HEK293T (cell line): ENCODE results near the gene EVC2.

Experiments
- CTCF ChIA-PET: fragments of 350-600 bp; formaldehyde crosslinking; extraction: SDS; loops from one replicate; lab custom pipeline; 2021; ENCODE audit warnings: antibody characterized with exemption, inconsistent platforms; lab: Yijun Ruan, JAX
- POLR2A ChIA-PET: fragments of 350-600 bp; formaldehyde crosslinking; extraction: SDS; loops from one replicate; lab custom pipeline; 2020; ENCODE audit warnings: antibody characterized with exemption, inconsistent platforms; lab: Yijun Ruan, JAX
- DNase-seq: peaks from one replicate; pipeline ENCODE4 v3.0.0; 2012; ENCODE audit warnings: mixed read lengths; ENCODE audit errors: extremely low spot score
- ARNT ChIP-seq: fragments of 450-650 bp; IDR thresholded peaks from 2 replicates; pipeline ENCODE4 v1.6.1; 2017; ENCODE audit warnings: mild to moderate bottlenecking
- BHLHE40 ChIP-seq: fragments of 450-650 bp; IDR thresholded peaks from 2 replicates; pipeline ENCODE4 v1.6.1; 2016; ENCODE audit warnings: mild to moderate bottlenecking, moderate library complexity, borderline replicate concordance
- CTBP1 ChIP-seq: fragments of 450-650 bp; IDR thresholded peaks from 2 replicates; pipeline ENCODE4 v1.6.1; 2016; ENCODE audit warnings: borderline replicate concordance
- ELF4 ChIP-seq: fragments of 450-650 bp; IDR thresholded peaks from 2 replicates; pipeline ENCODE4 v1.6.1; 2017; ENCODE audit warnings: antibody characterized with exemption
- FOXA1 ChIP-seq: fragments of 450-650 bp; IDR thresholded peaks from 2 replicates; pipeline ENCODE4 v1.6.1; 2016; ENCODE audit warnings: mild to moderate bottlenecking
- FOXK2 ChIP-seq: fragments of 450-650 bp; IDR thresholded peaks from 2 replicates; pipeline ENCODE4 v1.6.1; 2016; ENCODE audit warnings: mild to moderate bottlenecking
- FOXM1 ChIP-seq: fragments of 450-650 bp; IDR thresholded peaks from 2 replicates; pipeline ENCODE4 v1.6.1; 2017; ENCODE audit warnings: mild to moderate bottlenecking, borderline replicate concordance
- HDGF ChIP-seq: fragments of 450-650 bp; IDR thresholded peaks from 2 replicates; pipeline ENCODE4 v1.6.1; 2017; ENCODE audit warnings: antibody characterized with exemption, borderline replicate concordance
- L3MBTL2 ChIP-seq: fragments of 450-650 bp; conservative IDR thresholded peaks from 2 replicates; pipeline ENCODE4 v1.6.1; 2016; ENCODE audit warnings: mild to moderate bottlenecking
- LEF1 ChIP-seq: fragments of 450-650 bp; IDR thresholded peaks from 2 replicates; pipeline ENCODE4 v1.6.1; 2017; ENCODE audit warnings: mild to moderate bottlenecking, borderline replicate concordance
- NFRKB ChIP-seq: fragments of 450-650 bp; IDR thresholded peaks from 2 replicates; pipeline ENCODE4 v1.6.1; 2016; ENCODE audit warnings: mild to moderate bottlenecking, moderate library complexity
- SP1 ChIP-seq: fragments of 450-650 bp; IDR thresholded peaks from 2 replicates; pipeline ENCODE4 v1.6.1; 2017
- SUZ12 ChIP-seq: fragments of 450-650 bp; IDR thresholded peaks from 2 replicates; pipeline ENCODE4 v1.6.1; 2016; ENCODE audit warnings: mild to moderate bottlenecking
- TARDBP ChIP-seq: fragments of 450-650 bp; IDR thresholded peaks from 2 replicates; pipeline ENCODE4 v1.6.1; 2016
- ZNF384 ChIP-seq: fragments of 450-650 bp; IDR thresholded peaks from 2 replicates; pipeline ENCODE4 v1.6.1; 2016
- TF ChIP-seq, protein P1 (sequence below): fragments of 450-650 bp; IDR thresholded peaks from 2 replicates; pipeline ENCODE4 v1.6.1; 2016

EVC2 gene

DNA sequence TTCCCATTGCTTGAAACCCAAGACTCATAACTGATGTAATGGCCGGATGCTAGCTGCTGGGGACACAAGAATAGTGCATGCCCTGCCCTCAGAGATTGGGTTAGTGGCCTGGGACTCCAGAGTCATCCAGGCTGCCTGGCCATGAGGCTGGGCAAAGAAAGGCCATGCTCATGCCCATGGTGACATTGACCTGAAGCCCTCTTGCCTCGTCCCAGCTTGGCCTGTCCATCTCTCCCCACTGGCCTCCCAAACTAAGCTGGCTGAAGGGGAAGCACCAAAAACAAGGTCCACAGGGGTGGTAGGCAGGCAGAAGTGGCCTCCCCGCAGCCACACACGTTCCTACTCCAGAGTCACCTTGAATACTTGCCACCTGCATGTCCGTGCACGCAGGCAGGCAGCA, 141.8 kb downstream of the EVC2 start:
- POLR2A ChIA-PET = no interaction called here
- CTCF ChIA-PET = no interaction called here

DNA sequence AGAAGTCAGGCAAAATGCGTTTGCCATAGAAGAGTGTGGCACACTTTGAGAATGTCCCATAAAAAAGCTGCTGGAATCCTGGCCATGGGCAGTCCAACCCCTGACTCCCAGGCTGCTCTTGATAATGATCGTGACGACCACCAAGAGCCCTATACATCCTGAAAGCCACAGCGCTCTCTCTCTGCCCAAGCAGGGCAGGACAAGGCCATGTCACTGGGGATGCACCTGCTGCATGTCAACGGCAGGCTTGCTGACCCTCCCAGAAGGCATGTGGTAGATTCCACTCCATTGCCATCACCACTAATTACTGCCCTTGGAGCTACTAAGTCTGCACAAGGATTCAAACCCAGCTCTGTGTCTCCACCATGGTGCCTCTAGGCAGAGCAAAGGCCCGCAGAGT, 144.5 kb downstream of the EVC2 start:
- DNase-seq = no peak
- TF ChIP-seq L3MBTL2 = no peak
- no peak for TF ChIP-seq NFRKB
- no peak for TF ChIP-seq FOXK2
- TF ChIP-seq LEF1 = no peak
- no peak for TF ChIP-seq ARNT
- no peak for TF ChIP-seq ZNF384
- TF ChIP-seq SUZ12 = no peak
- ChIA-PET CTCF (no interaction called here), POLR2A (no interaction called here)

More for the DNA sequence above, 141.8 kb downstream of the EVC2 start:
- no peak for DNase-seq
- TF ChIP-seq TARDBP = no peak
- TF ChIP-seq, protein P1, sequence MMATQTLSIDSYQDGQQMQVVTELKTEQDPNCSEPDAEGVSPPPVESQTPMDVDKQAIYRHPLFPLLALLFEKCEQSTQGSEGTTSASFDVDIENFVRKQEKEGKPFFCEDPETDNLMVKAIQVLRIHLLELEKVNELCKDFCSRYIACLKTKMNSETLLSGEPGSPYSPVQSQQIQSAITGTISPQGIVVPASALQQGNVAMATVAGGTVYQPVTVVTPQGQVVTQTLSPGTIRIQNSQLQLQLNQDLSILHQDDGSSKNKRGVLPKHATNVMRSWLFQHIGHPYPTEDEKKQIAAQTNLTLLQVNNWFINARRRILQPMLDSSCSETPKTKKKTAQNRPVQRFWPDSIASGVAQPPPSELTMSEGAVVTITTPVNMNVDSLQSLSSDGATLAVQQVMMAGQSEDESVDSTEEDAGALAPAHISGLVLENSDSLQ = no peak
- TF ChIP-seq ARNT = no peak
- no peak for TF ChIP-seq FOXM1

DNA sequence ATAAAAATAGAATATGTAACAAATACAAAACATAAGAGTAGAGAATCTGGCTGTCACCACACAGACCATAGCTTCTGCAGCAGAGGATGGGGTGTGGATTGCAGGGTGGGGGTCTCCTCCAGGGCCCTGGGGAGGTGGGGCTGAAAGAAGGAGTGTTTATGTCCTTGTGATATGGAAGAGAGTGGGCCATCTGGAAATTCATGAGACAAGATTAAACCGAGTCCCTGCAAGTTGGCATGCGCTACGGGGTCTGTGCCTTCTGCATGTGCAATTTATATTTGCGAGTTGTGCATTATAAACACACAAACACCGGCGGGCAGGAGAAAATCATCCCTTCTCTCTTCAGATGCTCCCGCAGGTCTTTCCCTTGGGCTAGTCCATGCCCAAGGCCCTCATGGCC, 145.9 kb downstream of the EVC2 start:
- CTCF ChIA-PET = no interaction called here
- DNase-seq = no peak
- POLR2A ChIA-PET = no interaction called here
- TF ChIP-seq HDGF = no peak

DNA sequence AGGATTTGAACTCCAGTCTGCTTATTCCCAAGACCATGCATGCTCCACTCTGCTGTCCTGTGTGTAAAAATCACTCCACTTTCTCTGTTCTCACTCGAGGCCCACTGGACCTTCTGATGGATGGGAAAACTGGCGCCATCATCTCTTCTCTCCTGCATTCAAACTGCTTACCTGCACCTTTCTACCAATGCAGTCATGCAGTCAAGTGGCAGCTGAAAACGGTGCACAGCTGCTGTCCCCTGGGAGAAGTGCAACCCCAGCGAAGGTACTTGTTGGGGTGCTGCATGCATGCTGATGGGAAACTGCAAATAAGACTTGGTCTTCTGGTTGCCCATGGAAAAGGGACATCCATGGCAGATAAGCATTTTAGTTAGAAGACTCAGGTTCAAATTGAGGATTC, 147.1 kb downstream of the EVC2 start:
- POLR2A ChIA-PET = no interaction called here
- CTCF ChIA-PET = no interaction called here
- no peak for DNase-seq

DNA sequence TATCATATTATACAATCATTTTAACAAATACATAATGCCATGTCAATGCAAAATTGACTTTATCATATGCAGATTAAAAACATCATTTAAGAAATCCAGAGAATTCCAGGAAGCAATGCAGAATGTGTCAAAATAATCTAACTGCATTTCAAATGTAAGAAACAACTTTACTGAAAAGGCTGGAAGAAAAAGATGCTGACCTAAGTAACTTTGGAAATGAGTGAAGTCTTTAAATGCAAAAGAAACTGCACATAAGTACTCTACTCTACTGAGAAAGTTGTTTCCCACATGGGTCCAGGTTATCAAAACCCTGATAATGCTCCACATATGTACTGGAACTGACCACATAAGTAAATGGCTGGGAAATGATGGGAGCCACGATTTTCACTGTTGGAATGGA, 149.9 kb downstream of the EVC2 start:
- ChIA-PET POLR2A (no interaction called here), CTCF (no interaction called here)
- no peak for DNase-seq
- TF ChIP-seq SUZ12 = no peak
- TF ChIP-seq FOXA1 = no peak
- TF ChIP-seq ZNF384 = no peak
- no peak for TF ChIP-seq FOXK2
- no peak for TF ChIP-seq BHLHE40
- TF ChIP-seq LEF1 = no peak
- TF ChIP-seq, protein P1 = no peak
- no peak for TF ChIP-seq TARDBP
- no peak for TF ChIP-seq L3MBTL2
- TF ChIP-seq FOXM1 = no peak
- TF ChIP-seq ELF4 = no peak
- no peak for TF ChIP-seq SP1
- TF ChIP-seq NFRKB = no peak
- TF ChIP-seq HDGF = no peak
- no peak for TF ChIP-seq CTBP1
- no peak for TF ChIP-seq ARNT

More for the DNA sequence above, 147.1 kb downstream of the EVC2 start:
- TF ChIP-seq L3MBTL2 (no peak), SP1 (no peak), SUZ12 (no peak), HDGF (no peak), NFRKB (no peak), FOXA1 (no peak), BHLHE40 (no peak), ELF4 (no peak), ARNT (no peak), FOXK2 (no peak), LEF1 (no peak), CTBP1 (no peak), TARDBP (no peak), FOXM1 (no peak), ZNF384 (no peak)
- TF ChIP-seq, protein P1 = no peak

DNA sequence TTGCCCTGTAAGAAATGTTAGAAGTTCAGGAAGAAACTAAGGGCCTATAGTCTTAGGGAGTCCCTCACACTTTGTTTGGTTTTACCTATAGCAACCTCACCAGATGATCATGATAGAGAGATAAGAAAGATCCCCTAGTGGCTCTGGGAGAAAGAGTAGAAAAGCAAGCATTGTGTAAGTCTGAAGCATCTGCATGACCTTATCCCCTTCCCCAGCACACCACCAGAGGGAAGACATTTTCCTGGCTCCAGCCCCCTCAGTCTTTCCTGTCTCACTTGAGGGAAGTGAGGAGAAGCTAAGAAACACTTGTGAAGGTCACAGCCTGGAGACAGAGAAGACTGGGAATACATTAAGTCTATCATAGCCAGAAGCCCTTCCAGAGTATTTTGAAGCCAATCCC, 154.0 kb downstream of the EVC2 start:
- TF ChIP-seq FOXK2 = no peak
- TF ChIP-seq SUZ12 = no peak
- no peak for TF ChIP-seq ARNT
- TF ChIP-seq FOXM1 = no peak
- no peak for TF ChIP-seq FOXA1
- no peak for TF ChIP-seq ZNF384
- TF ChIP-seq BHLHE40 = no peak
- no peak for TF ChIP-seq NFRKB
- TF ChIP-seq SP1 = no peak
- no peak for TF ChIP-seq LEF1
- TF ChIP-seq, protein P1 = no peak
- CTCF ChIA-PET = no interaction called here
- no peak for DNase-seq
- POLR2A ChIA-PET = no interaction called here

DNA sequence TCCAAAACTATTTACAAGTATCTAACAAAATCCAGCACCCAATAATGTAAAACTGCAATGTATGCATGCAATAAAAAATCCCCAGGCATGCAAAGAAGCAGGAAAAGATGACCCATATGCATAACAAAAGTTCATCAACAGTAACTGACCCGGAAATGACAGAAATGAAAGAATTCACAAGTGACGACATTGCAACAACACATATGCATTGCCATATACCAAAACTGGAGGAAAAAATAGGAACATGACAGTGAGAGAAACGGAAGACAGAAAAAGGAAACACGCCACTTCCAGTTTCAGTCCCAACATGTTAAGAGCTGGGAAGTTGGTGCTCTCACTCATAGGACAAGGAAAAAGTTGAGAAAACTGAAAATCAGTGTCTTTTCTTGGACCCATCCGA, 154.6 kb downstream of the EVC2 start:
- no peak for TF ChIP-seq L3MBTL2
- no peak for TF ChIP-seq BHLHE40
- TF ChIP-seq LEF1 = no peak
- no peak for TF ChIP-seq FOXM1
- TF ChIP-seq ZNF384 = no peak
- no peak for TF ChIP-seq SUZ12
- CTCF ChIA-PET = no interaction called here
- DNase-seq = no peak
- POLR2A ChIA-PET = no interaction called here
